HT-29 (cell line): ENCODE data around the gene UQCRC1. TPM values are rescaled to one million over a fixed set of nuclear protein-coding genes. Genes with fewer than 3 reads are reported as not detected.

Source experiments
- DNase-seq: peaks from one replicate; pipeline ENCODE4 v3.0.0-alpha.2; 2015; ENCODE audit warnings: low spot score
- total RNA-seq: library from RNA; depleted of rRNA; stranded (reverse); fragments of >200 nt; shearing (Covaris generic); gene quantifications from 2 replicates; pipeline ENCODE4 v1.2.3, GENCODE V29; 2014

Gene UQCRC1
- total RNA-seq, 1 experiment from 2014 or later, result 212 TPM

- no peak for DNase-seq
Measured at GRCh38 chr3:48633743-48634142, 24.3 kb upstream of the UQCRC1 start.

DNA sequence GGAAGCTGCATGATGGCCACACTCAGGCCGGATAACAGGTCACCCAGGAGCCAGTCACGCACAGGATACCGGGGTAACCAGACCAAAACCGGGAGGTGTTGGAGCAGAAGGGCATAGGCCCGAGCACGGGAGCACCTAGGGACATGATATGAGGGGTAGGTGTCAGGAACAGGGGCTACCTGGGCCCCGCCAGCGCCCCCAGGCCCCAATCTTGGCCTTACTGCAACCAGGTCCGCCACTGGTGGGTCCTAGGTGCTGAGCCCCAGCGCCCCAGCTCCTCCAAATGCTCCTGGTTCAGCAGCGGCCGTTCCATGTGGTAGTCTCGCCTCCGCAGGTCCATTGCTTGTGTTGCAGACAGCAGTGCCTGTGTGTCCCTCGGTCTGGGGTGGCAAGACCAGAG lies 23.8 kb upstream of the UQCRC1 start:
- no peak for DNase-seq

- no peak for DNase-seq
Measured at GRCh38 chr3:48631516-48632448, 22.3 kb upstream of the UQCRC1 start.

GRCh38 chr3:48630833-48631232 lies 21.4 kb upstream of the UQCRC1 start:
- DNase-seq, result no peak

- no peak for DNase-seq
Measured at GRCh38 chr3:48630407-48630806, 21.0 kb upstream of the UQCRC1 start.

- no peak for DNase-seq
Measured at GRCh38 chr3:48629894-48630293, 20.4 kb upstream of the UQCRC1 start.

GRCh38 chr3:48628277-48629017 lies 19.0 kb upstream of the UQCRC1 start:
- no peak for DNase-seq

DNA sequence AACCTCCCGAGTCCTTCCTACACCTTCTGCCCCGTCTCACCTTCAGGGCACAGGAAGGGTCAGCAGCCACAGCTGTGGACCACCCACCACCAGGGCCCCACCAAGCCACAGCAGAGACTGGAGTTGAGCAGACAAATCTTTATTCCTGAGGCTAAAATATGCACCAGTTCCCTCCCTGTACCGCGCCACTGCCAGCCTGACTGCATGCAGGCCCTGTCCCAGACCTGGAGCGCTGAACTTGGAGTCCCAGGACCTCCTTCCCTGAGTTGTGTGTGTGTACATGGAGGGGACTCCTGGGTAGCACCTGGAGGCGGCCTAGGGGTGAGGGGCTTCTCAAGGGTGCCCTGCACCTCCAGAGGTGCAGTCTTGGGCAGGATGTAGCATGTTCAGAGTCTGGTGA lies 16.2 kb upstream of the UQCRC1 start:
- no peak for DNase-seq

- no peak for DNase-seq
Measured at GRCh38 chr3:48624767-48625166, 15.3 kb upstream of the UQCRC1 start.

DNA sequence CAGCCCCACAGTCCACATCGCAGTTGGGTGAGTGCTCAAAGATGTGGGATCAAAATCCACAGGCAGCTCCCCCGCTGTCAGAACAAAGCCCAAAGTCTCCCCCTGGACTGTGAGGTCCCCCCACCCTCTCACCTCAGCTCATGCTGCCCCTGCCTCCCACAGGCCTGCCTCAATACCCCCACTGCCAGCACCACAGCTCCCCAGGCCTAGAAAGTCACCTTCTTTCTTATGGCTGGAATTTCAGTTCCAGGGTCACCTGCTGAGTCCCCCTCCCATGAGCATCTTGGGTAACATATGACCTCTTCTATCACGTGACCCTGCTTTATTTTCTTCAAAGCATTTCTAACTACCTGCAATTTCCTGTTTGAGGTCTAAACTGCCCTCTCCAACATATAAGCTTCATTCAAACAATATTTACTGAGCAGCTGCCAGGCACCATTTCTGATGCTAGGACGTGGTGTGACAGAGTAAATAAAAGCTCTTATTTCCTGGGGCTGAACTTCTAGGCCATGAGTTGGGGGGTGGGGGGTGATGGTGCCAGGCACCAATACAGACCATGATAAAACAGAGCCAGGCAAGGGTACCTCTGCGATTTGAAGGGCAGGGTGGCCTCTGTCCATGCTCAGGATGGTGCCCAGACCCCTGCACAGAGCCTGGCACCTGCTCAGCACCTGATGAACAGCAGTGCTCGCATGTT lies 14.6 kb upstream of the UQCRC1 start:
- peak; percentile 13 for DNase-seq

GRCh38 chr3:48621461-48621869 lies 12.0 kb upstream of the UQCRC1 start, which contains the start of gene TMEM89:
TMEM89 (minus strand) TSS chr3:48621769; CDS start chr3:48621756, 13 bp downstream.
- no peak for DNase-seq

GRCh38 chr3:48619541-48620524 lies 10.4 kb upstream of the UQCRC1 start:
- DNase-seq, result no peak

GRCh38 chr3:48617559-48617958 lies 8.1 kb upstream of the UQCRC1 start:
- no peak for DNase-seq

GRCh38 chr3:48614044-48614443 lies 4.6 kb upstream of the UQCRC1 start:
- no peak for DNase-seq

DNA sequence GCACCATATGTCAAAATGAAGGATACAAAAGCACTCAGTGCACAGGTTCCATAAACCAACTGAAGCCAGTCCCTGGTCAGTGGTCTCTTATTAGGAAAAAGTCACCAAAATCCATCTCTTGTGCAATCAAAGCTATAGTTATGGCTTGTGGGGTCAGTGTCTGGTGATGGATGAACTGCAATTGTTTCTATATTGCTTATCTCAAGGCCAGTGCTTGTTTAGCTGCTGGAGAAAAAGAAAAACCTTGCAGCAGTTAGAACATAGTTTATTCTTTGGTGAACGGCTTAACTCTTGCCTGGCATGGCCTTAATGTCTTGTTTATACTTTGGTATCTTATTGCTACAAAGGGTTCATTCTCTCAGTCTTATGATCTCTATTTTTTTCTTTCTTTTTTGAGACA lies 2.9 kb upstream of the UQCRC1 start:
- DNase-seq, result no peak

GRCh38 chr3:48607519-48607918 lies 1.9 kb downstream of the UQCRC1 start:
- DNase-seq, result no peak

DNA sequence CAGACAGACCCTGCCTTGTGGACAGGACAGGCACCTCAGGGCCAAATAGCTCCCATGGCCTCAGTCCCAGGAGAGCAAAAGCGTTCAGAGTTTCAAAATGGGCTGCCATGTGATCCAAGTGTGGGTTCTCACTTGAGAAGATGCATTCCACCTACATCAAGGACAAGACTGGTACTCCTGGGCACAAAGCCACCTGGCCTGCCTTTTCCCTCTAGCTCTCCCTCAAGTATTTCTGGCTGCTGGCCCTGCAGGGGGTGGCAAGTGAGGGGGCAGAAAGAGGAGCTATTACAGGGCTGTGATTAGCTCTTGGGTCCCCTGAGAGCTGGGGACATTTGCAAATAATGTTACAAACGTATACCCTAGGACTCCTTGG lies 7.8 kb downstream of the UQCRC1 start:
- no peak for DNase-seq

- DNase-seq, result no peak
Measured at GRCh38 chr3:48600711-48601621, 8.5 kb downstream of the UQCRC1 start.

DNA sequence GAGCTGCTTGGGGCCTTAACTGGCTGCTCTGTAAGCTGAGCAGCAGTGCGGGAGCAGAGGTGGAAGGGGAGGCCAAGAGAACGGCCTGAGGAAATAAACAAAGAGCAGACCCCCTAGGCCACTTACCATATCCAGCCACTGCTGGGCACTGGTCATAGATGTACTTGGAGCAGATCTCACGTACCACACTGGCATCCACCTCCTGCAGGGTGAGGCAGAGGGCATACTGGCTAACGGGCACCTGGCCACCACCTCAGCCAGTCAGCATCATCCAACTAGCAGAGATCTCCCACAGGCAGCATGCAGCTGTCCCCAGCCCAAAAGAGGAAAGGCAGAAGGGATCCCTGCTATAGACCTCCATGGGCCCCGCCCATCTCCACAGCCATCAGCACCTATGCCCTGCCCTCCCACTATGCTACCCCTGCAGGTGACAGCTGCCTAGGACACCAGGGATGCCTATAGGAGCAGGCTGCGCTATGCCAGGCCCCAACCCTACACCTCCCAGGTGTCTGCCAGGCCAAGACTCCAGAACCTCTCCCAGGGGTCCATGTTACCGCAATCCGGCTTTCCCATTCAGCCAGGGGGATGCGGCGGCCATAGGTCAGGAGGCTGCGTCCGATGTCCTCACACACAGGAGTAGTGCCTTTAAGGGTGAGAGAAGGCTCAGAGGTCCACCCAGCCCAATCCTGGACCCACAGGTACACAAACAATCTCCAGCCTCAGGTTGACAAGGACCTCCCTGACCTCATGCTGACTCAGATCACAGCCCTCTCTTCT lies 9.7 kb downstream of the UQCRC1 start:
- DNase-seq, result no peak
